CD8-positive, alpha-beta memory T cell (primary cell): ENCODE results near the gene SLC8B1. TPM values are rescaled to one million over a fixed set of nuclear protein-coding genes. Genes with fewer than 3 reads are reported as not detected.

Experiments
- CTCF ChIA-PET: fragments of 350-600 bp; sonication (Branson Sonifier 250); formaldehyde crosslinking; loops from one replicate; lab custom pipeline; 2021; ENCODE audit warnings: antibody characterized with exemption; lab: Charles Lee
- POLR2A ChIA-PET: fragments of 350-600 bp; sonication (Branson Sonifier 250); formaldehyde crosslinking; loops from one replicate; lab custom pipeline; 2021; ENCODE audit warnings: antibody characterized with exemption; lab: Charles Lee
- DNase-seq, 5 donors: peaks; one replicate each; pipeline versions ENCODE4 v3.0.0 to v3.0.0-alpha.2; 2020 to 2022; ENCODE audit warnings: mixed read lengths in 1 of 5
- H3K27ac ChIP-seq: one replicate; pipeline ENCODE4 v1.7.0; 2013; ENCODE audit warnings: low read depth, mild to moderate bottlenecking, low read length, moderate library complexity
- H3K27me3 ChIP-seq: 2 replicates; pipeline ENCODE4 v1.7.0; 2013; ENCODE audit warnings: low read length, mild to moderate bottlenecking; ENCODE audit not compliant: insufficient read depth, poor library complexity, severe bottlenecking
- H3K36me3 ChIP-seq: 2 replicates; pipeline ENCODE4 v1.7.0; 2013; ENCODE audit warnings: mild to moderate bottlenecking, low read length, moderate library complexity; ENCODE audit not compliant: insufficient read depth
- H3K4me1 ChIP-seq: 2 replicates; pipeline ENCODE4 v1.7.0; 2013; ENCODE audit warnings: mild to moderate bottlenecking, low read length, moderate library complexity; ENCODE audit not compliant: insufficient read depth
- H3K4me3 ChIP-seq: 2 replicates; pipeline ENCODE4 v1.7.0; 2013; ENCODE audit warnings: mild to moderate bottlenecking, low read length
- H3K9me3 ChIP-seq: 2 replicates; pipeline ENCODE4 v1.7.0; 2013; ENCODE audit warnings: mild to moderate bottlenecking, low read length
- H3K27ac Mint-ChIP-seq, 8 donors: one replicate each; pipeline ENCODE4 v1.8.0; 2020 to 2021; ENCODE audit warnings: mixed read lengths in 8 of 8, mild to moderate bottlenecking in 6 of 8, inconsistent platforms in 3 of 8, moderate library complexity in 3 of 8
- H3K27me3 Mint-ChIP-seq, 2 donors: one replicate each; pipeline ENCODE4 v1.8.0; 2020 to 2021; ENCODE audit warnings: mixed read lengths in 2 of 2, mild to moderate bottlenecking in 1 of 2, moderate library complexity in 1 of 2
- H3K36me3 Mint-ChIP-seq, 3 donors: one replicate each; pipeline ENCODE4 v1.8.0; 2020 to 2021; ENCODE audit warnings: mixed read lengths in 3 of 3, inconsistent platforms in 1 of 3, mild to moderate bottlenecking in 1 of 3
- H3K4me1 Mint-ChIP-seq, 3 donors: one replicate each; pipeline ENCODE4 v1.8.0; 2020 to 2021; ENCODE audit warnings: mixed read lengths in 3 of 3, inconsistent platforms in 1 of 3, mild to moderate bottlenecking in 1 of 3
- H3K4me3 Mint-ChIP-seq, 7 donors: one replicate each; pipeline ENCODE4 v1.8.0; 2020 to 2021; ENCODE audit warnings: mixed read lengths in 7 of 7, mild to moderate bottlenecking in 6 of 7, moderate library complexity in 4 of 7, inconsistent platforms in 2 of 7
- H3K9me3 Mint-ChIP-seq, 5 donors: one replicate each; pipeline ENCODE4 v1.8.0; 2020 to 2022; ENCODE audit warnings: mixed read lengths in 5 of 5, mild to moderate bottlenecking in 3 of 5, moderate library complexity in 2 of 5, inconsistent platforms in 1 of 5
- polyA plus RNA-seq: library from polyadenylated mRNA; unstranded; fragments of 300-500 nt; fragmentation: Illumina TruSeq; gene quantifications from one replicate; pipeline ENCODE4 v1.2.3, GENCODE V29; 2021
- total RNA-seq, 2 experiments: library from RNA; stranded (reverse); gene quantifications; one replicate each; pipeline ENCODE4 v1.2.3, GENCODE V29; 2021

The SLC8B1 gene
- total and polyA plus RNA-seq, 3 experiments from 2014 or later, result 14.9 to 26.8 (median 16.8) TPM

GRCh38 chr12:113293100-113293499 lies 41.8 kb downstream of the SLC8B1 start:
- peaks cover 0 to 74% (median 5%) of the 10 kb centered on the region in 3 donors for H3K36me3 Mint-ChIP-seq
- ChIA-PET POLR2A (no interaction called here), CTCF (no interaction called here)
- Histone ChIP-seq H3K4me1 (no peaks in the 10 kb centered on the region), H3K9me3 (no peaks in the 10 kb centered on the region), H3K36me3 (peaks cover 5% of the 10 kb centered on the region), H3K27ac (no peak overlapping the region), H3K27me3 (no peaks in the 10 kb centered on the region), H3K4me3 (no peak overlapping the region)
- no peaks in the 10 kb centered on the region for H3K27me3 Mint-ChIP-seq
- no peak overlapping the region for H3K4me3 Mint-ChIP-seq
- H3K4me1 Mint-ChIP-seq, result no peaks in the 10 kb centered on the region
- H3K27ac Mint-ChIP-seq, result no peak overlapping the region
- no peaks in the 10 kb centered on the region for H3K9me3 Mint-ChIP-seq
- DNase-seq, result no peak

GRCh38 chr12:113292547-113292946 lies 42.4 kb downstream of the SLC8B1 start:
- Mint-ChIP-seq H3K9me3 (no peaks in the 10 kb centered on the region), H3K36me3 (peaks cover 0 to 72% (median 5%) of the 10 kb centered on the region in 3 donors), H3K4me1 (no peaks in the 10 kb centered on the region), H3K27me3 (no peaks in the 10 kb centered on the region), H3K4me3 (no peak overlapping the region), H3K27ac (peak overlapping the region in 2 of 8 donors; percentile 50 to 64)
- POLR2A ChIA-PET, result no interaction called here
- Histone ChIP-seq H3K27ac (no peak overlapping the region), H3K36me3 (peaks cover 5% of the 10 kb centered on the region), H3K4me1 (no peaks in the 10 kb centered on the region), H3K9me3 (no peaks in the 10 kb centered on the region), H3K27me3 (no peaks in the 10 kb centered on the region), H3K4me3 (no peak overlapping the region)
- CTCF ChIA-PET, result no interaction called here
- DNase-seq, result no peak

GRCh38 chr12:113292091-113292490 lies 42.8 kb downstream of the SLC8B1 start:
- H3K36me3 ChIP-seq, result peaks cover 5% of the 10 kb centered on the region
- no peak overlapping the region for H3K4me3 Mint-ChIP-seq
- H3K4me1 ChIP-seq, result no peaks in the 10 kb centered on the region
- H3K9me3 ChIP-seq, result no peaks in the 10 kb centered on the region
- H3K27ac ChIP-seq, result no peak overlapping the region
- CTCF ChIA-PET, result no interaction called here
- no peaks in the 10 kb centered on the region for H3K4me1 Mint-ChIP-seq
- H3K4me3 ChIP-seq, result no peak overlapping the region
- H3K27me3 ChIP-seq, result no peaks in the 10 kb centered on the region
- no peak for DNase-seq
- POLR2A ChIA-PET, result no interaction called here
- H3K27me3 Mint-ChIP-seq, result no peaks in the 10 kb centered on the region
- H3K36me3 Mint-ChIP-seq, result peaks cover 0 to 70% (median 5%) of the 10 kb centered on the region in 3 donors
- no peaks in the 10 kb centered on the region for H3K9me3 Mint-ChIP-seq
- H3K27ac Mint-ChIP-seq, result peak overlapping the region in 2 of 8 donors; percentile 13 to 64

- Histone ChIP-seq H3K9me3 (no peaks in the 10 kb centered on the region), H3K36me3 (peaks cover 5% of the 10 kb centered on the region), H3K4me3 (no peak overlapping the region), H3K4me1 (no peaks in the 10 kb centered on the region), H3K27ac (no peak overlapping the region), H3K27me3 (no peaks in the 10 kb centered on the region)
- H3K27me3 Mint-ChIP-seq, result no peaks in the 10 kb centered on the region
- ChIA-PET POLR2A (no interaction called here), CTCF (no interaction called here)
- no peak for DNase-seq
- peak overlapping the region in 2 of 8 donors; percentile 3 to 29 for H3K27ac Mint-ChIP-seq
- no peaks in the 10 kb centered on the region for H3K9me3 Mint-ChIP-seq
- peaks cover 0 to 69% (median 5%) of the 10 kb centered on the region in 3 donors for H3K36me3 Mint-ChIP-seq
- no peak overlapping the region for H3K4me3 Mint-ChIP-seq
- no peaks in the 10 kb centered on the region for H3K4me1 Mint-ChIP-seq
Measured at GRCh38 chr12:113291586-113291985, 43.3 kb downstream of the SLC8B1 start.

- ChIA-PET POLR2A (no interaction called here), CTCF (no interaction called here)
- Histone ChIP-seq H3K9me3 (no peaks in the 10 kb centered on the region), H3K27me3 (no peaks in the 10 kb centered on the region), H3K4me3 (no peak overlapping the region), H3K27ac (no peak overlapping the region), H3K36me3 (peaks cover 5% of the 10 kb centered on the region), H3K4me1 (no peaks in the 10 kb centered on the region)
- Mint-ChIP-seq H3K4me1 (no peaks in the 10 kb centered on the region), H3K9me3 (no peaks in the 10 kb centered on the region), H3K4me3 (no peak overlapping the region), H3K27me3 (no peaks in the 10 kb centered on the region), H3K36me3 (peaks cover 0 to 70% (median 6%) of the 10 kb centered on the region in 3 donors), H3K27ac (no peak overlapping the region)
- DNase-seq, result no peak
Measured at GRCh38 chr12:113290506-113290905, 44.4 kb downstream of the SLC8B1 start.

- Mint-ChIP-seq H3K36me3 (peaks cover 0 to 71% (median 10%) of the 10 kb centered on the region in 3 donors), H3K27me3 (no peaks in the 10 kb centered on the region), H3K9me3 (no peaks in the 10 kb centered on the region), H3K4me3 (no peak overlapping the region), H3K27ac (peak overlapping the region in 2 of 8 donors; percentile 29 to 36), H3K4me1 (no peaks in the 10 kb centered on the region)
- Histone ChIP-seq H3K27ac (no peak overlapping the region), H3K27me3 (no peaks in the 10 kb centered on the region), H3K4me1 (no peaks in the 10 kb centered on the region), H3K36me3 (peaks cover 13% of the 10 kb centered on the region), H3K4me3 (no peak overlapping the region), H3K9me3 (no peaks in the 10 kb centered on the region)
- no peak for DNase-seq
- CTCF ChIA-PET, result no interaction called here
- POLR2A ChIA-PET, result no interaction called here
Measured at GRCh38 chr12:113289361-113289760, 45.5 kb downstream of the SLC8B1 start.

GRCh38 chr12:113287899-113288282 lies 47.0 kb downstream of the SLC8B1 start:
- H3K4me3 Mint-ChIP-seq, result no peak overlapping the region
- Histone ChIP-seq H3K27ac (no peak overlapping the region), H3K9me3 (no peaks in the 10 kb centered on the region), H3K4me3 (no peak overlapping the region), H3K36me3 (peaks cover 8% of the 10 kb centered on the region), H3K4me1 (no peaks in the 10 kb centered on the region), H3K27me3 (no peaks in the 10 kb centered on the region)
- CTCF ChIA-PET, result no interaction called here
- H3K27ac Mint-ChIP-seq, result no peak overlapping the region
- H3K9me3 Mint-ChIP-seq, result no peaks in the 10 kb centered on the region
- no peaks in the 10 kb centered on the region for H3K4me1 Mint-ChIP-seq
- POLR2A ChIA-PET, result no interaction called here
- H3K27me3 Mint-ChIP-seq, result no peaks in the 10 kb centered on the region
- no peak for DNase-seq
- peaks cover 0 to 71% (median 10%) of the 10 kb centered on the region in 3 donors for H3K36me3 Mint-ChIP-seq

- no peak for DNase-seq
- H3K27me3 Mint-ChIP-seq, result no peaks in the 10 kb centered on the region
- Histone ChIP-seq H3K27me3 (no peaks in the 10 kb centered on the region), H3K4me1 (no peaks in the 10 kb centered on the region), H3K27ac (no peak overlapping the region), H3K4me3 (no peak overlapping the region), H3K36me3 (peaks cover 8% of the 10 kb centered on the region), H3K9me3 (no peaks in the 10 kb centered on the region)
- ChIA-PET POLR2A (no interaction called here), CTCF (no interaction called here)
- no peak overlapping the region for H3K27ac Mint-ChIP-seq
- no peaks in the 10 kb centered on the region for H3K4me1 Mint-ChIP-seq
- H3K4me3 Mint-ChIP-seq, result no peak overlapping the region
- peaks cover 0 to 66% (median 9%) of the 10 kb centered on the region in 3 donors for H3K36me3 Mint-ChIP-seq
- H3K9me3 Mint-ChIP-seq, result no peaks in the 10 kb centered on the region
Measured at GRCh38 chr12:113287146-113287898, 47.6 kb downstream of the SLC8B1 start.
